ENCODE results near the gene CXXC5.

The CXXC5 gene

GRCh38 chr5:139642891-139643871 is 5.0 kb upstream of the CXXC5 start:
- peak; percentile 21 for DNase-seq (ENCODE audit: low read depth)
- no peak overlapping the region for H3K4me3 ChIP-seq (ENCODE audit: low read length)
- TF ChIP-seq CTCF (IDR thresholded peaks at IDR 0.05; ENCODE audit: insufficient read depth, low read depth, low read length, missing control alignments): no peak

GRCh38 chr5:139644001-139644456 is 4.1 kb upstream of the CXXC5 start:
- no peak for DNase-seq (ENCODE audit: low read depth)
- TF ChIP-seq CTCF (IDR thresholded peaks at IDR 0.05; ENCODE audit: insufficient read depth, low read depth, low read length, missing control alignments): no peak
- H3K4me3 ChIP-seq (ENCODE audit: low read length): no peak overlapping the region

GRCh38 chr5:139644646-139645429 is 3.3 kb upstream of the CXXC5 start:
- H3K4me3 ChIP-seq (ENCODE audit: low read length): no peak overlapping the region
- no peak for DNase-seq (ENCODE audit: low read depth)
- TF ChIP-seq CTCF (IDR thresholded peaks at IDR 0.05; ENCODE audit: insufficient read depth, low read depth, low read length, missing control alignments): no peak

- no peak overlapping the region for H3K4me3 ChIP-seq (ENCODE audit: low read length)
- no peak for TF ChIP-seq CTCF (IDR thresholded peaks at IDR 0.05; ENCODE audit: insufficient read depth, low read depth, low read length, missing control alignments)
- no peak for DNase-seq (ENCODE audit: low read depth)
Measured at GRCh38 chr5:139645430-139645871, 2.7 kb upstream of the CXXC5 start.

GRCh38 chr5:139646111-139646510 is 2.0 kb upstream of the CXXC5 start:
- no peak for DNase-seq (ENCODE audit: low read depth)
- TF ChIP-seq CTCF (IDR thresholded peaks at IDR 0.05; ENCODE audit: insufficient read depth, low read depth, low read length, missing control alignments): no peak
- no peak overlapping the region for H3K4me3 ChIP-seq (ENCODE audit: low read length)

- no peak overlapping the region for H3K4me3 ChIP-seq (ENCODE audit: low read length)
- DNase-seq (ENCODE audit: low read depth): no peak
- TF ChIP-seq CTCF (IDR thresholded peaks at IDR 0.05; ENCODE audit: insufficient read depth, low read depth, low read length, missing control alignments): no peak
Measured at GRCh38 chr5:139646912-139647505, 1.1 kb upstream of the CXXC5 start.

All from epithelial cell of esophagus (primary cell).